Adrenal gland (tissue), 12 donors: ENCODE measurements around the gene PRUNE1. TPM values are rescaled to one million over a fixed set of nuclear protein-coding genes. Genes with fewer than 3 reads are reported as not detected.

Source experiments
- DNase-seq, 7 donors: peaks; one replicate each; pipeline ENCODE4 v3.0.0-alpha.2; 2019 to 2020
- H3K27ac ChIP-seq, 5 donors: fragments of 200-600 bp; sonication (generic) in 4 of 5; 1 replicate in 3 of 5; 2 replicates in 2 of 5; pipeline versions ENCODE4 v1.5.1 to v1.8.0; 2016 to 2020; ENCODE audit warnings: mild to moderate bottlenecking in 1 of 5
- H3K27me3 ChIP-seq: fragments of 200-600 bp; 2 replicates; pipeline ENCODE4 v1.8.0; 2021
- H3K36me3 ChIP-seq, 2 donors: fragments of 200-600 bp; replicated peaks in 1 of 2; 1 replicate in 1 of 2; 2 replicates in 1 of 2; pipeline versions ENCODE4 v1.5.1 to v1.8.0; 2018 to 2022
- H3K4me1 ChIP-seq, 2 donors: fragments of 200-600 bp; replicated peaks in 1 of 2; 1 replicate in 1 of 2; 2 replicates in 1 of 2; pipeline versions ENCODE4 v1.5.1 to v1.8.0; 2018 to 2021
- H3K4me3 ChIP-seq, 4 donors: fragments of 200-600 bp; sonication (generic) in 3 of 4; one replicate each; pipeline ENCODE4 v1.5.1; 2016 to 2018
- H3K9me3 ChIP-seq, 3 donors: fragments of 200-600 bp; sonication (generic) in 1 of 3; replicated peaks in 1 of 3; 1 replicate in 2 of 3; 2 replicates in 1 of 3; pipeline versions ENCODE4 v1.5.1 to v1.8.0; 2016 to 2021
- CTCF ChIP-seq, 6 experiments: fragments of 450-650 bp in 4 of 6; fragments of 200-600 bp in 2 of 6; sonication (generic) in 1 of 6; IDR thresholded peaks; 1 replicate in 5 of 6; 2 replicates in 1 of 6; pipeline versions ENCODE4 v1.5.1 to v1.8.0; 2016 to 2021; ENCODE audit warnings: antibody characterized with exemption in 6 of 6, mild to moderate bottlenecking in 2 of 6, moderate library complexity in 1 of 6
- POLR2A ChIP-seq, 2 donors: fragments of 450-650 bp; IDR thresholded peaks; one replicate each; pipeline ENCODE4 v1.6.1; 2017; ENCODE audit warnings: antibody characterized with exemption in 2 of 2, mild to moderate bottlenecking in 2 of 2, moderate library complexity in 1 of 2
- WGBS, 4 donors: extraction: QIAGEN DNeasy Blood & Tissue Kit in 2 of 4; methylation state at CpG; one replicate each; pipeline versions ENCODE4 v1.1.5 to v1.1.7; 2013 to 2017; 5-methylcytosine and 5-hydroxymethylcytosine counted together
- intact Hi-C, 2 donors: fragments of 100-400 bp; cut with DNase I; formaldehyde crosslinking; loops; one replicate each; pipeline versions ENCODE4 v1.14.1 to v1.15.0; 2022 to 2023
- polyA plus RNA-seq, 3 donors: library from polyadenylated mRNA; stranded (reverse); fragments of 200-250 nt in 2 of 3; fragments of 350-450 nt in 1 of 3; fragmentation: Illumina TruSeq in 1 of 3; extraction: RNeasy Lipid Tissue Mini Kit (QIAGEN cat#74804) in 1 of 3; gene quantifications; one replicate each; pipeline ENCODE4 v1.2.3, GENCODE V29; 2013 to 2014
- total RNA-seq, 9 donors: library from RNA; depleted of rRNA in 4 of 9; stranded (reverse); fragments of >200 nt in 4 of 9; fragments of 120-200 nt in 1 of 9; fragmentation: NEBNext Ultra II Directional in 1 of 9; extraction: Animal tissue kit (Norgen Biotek cat#: 25700) in 1 of 9; gene quantifications; one replicate each; pipeline versions ENCODE4 v1.1.0 to v1.2.4, GENCODE V29; 2013 to 2023
- donor health status: healthy with polysubstance abuse.
- donor health status: Bipolar disorder and iron deficiency.
- donor health status: DM: yes; HTN: yes; CAD: no.
- donor health status: DM: no; HTN: no; CAD: no.
- donor health status: DM: no; HTN: no; CAD: no.
- donor health status: DM: yes; HTN: yes; CAD: no.

The PRUNE1 gene
- total and polyA plus RNA-seq, 12 donors: 10.2 to 25.7 (median 16.4) TPM

DNA sequence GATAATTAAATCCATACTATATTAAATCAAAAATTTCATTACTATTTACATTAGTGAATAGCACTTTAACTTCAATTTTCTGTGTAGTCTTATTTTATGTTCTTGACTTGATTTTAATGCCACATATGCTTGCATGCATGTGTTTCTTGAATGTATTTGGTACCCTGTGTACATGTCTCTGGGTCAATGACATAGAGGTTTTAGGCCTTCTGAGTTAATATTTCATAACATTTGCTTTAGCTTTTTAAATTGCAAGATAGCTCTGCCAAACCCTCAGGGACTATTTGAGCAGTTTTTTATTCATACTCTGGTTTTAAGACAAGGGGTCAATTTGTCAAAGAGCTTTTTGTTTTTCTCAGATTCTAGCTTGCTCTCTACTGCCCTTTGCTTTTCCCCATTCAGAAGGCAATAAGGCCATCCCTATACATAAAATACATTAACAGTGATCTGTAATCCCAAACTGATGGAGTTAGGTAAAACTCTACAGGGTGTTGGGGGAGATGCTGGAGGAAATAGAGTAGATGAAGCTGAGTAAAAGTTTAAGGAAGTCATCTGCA, 56.9 kb downstream of the PRUNE1 start:
- Histone ChIP-seq H3K4me3 (no peak overlapping the region), H3K36me3 (no peaks in the 10 kb centered on the region), H3K27me3 (no peaks in the 10 kb centered on the region), H3K9me3 (no peaks in the 10 kb centered on the region), H3K4me1 (peaks cover 4 to 8% of the 10 kb centered on the region in 2 donors), H3K27ac (no peak overlapping the region)
- TF ChIP-seq CTCF (IDR thresholded peaks at IDR 0.05): no peak
- TF ChIP-seq POLR2A (IDR thresholded peaks at IDR 0.05): no peak
- DNase-seq: no peak
- intact Hi-C loops: no loop called here

DNA sequence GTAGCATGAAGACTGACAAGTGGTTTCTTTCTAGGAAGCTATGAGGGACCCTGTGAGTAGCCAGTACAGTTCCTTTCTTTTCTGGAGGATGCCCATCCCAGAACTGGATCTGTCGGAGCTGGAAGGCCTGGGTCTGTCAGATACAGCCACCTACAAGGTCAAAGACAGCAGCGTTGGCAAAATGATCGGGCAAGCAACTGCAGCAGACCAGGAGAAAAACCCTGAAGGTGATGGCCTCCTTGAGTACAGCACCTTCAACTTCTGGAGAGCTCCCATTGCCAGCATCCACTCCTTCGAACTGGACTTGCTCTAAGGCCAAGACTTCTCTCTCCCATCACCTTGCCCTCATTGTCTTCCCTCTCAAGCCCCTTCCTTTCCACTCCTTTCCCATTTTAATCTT, 58.9 kb downstream of the PRUNE1 start:
- intact Hi-C loops: no loop called here
- DNase-seq: no peak
- H3K4me3 ChIP-seq: no peak overlapping the region
- H3K27ac ChIP-seq: no peak overlapping the region
- TF ChIP-seq CTCF (IDR thresholded peaks at IDR 0.05) (no peak), POLR2A (IDR thresholded peaks at IDR 0.05) (no peak)
- H3K36me3 ChIP-seq: no peaks in the 10 kb centered on the region
- 60 to 69% (median 63%) methylated on average over 4 of the region's 4 CpGs for WGBS, 4 donors
- H3K9me3 ChIP-seq: no peaks in the 10 kb centered on the region
- no peaks in the 10 kb centered on the region for H3K27me3 ChIP-seq
- peaks cover 0 to 17% of the 10 kb centered on the region in 2 donors for H3K4me1 ChIP-seq

- H3K27ac ChIP-seq: peak overlapping the region in 1 of 5 donors; percentile 100
- TF ChIP-seq CTCF (IDR thresholded peaks at IDR 0.05): no peak
- TF ChIP-seq POLR2A (IDR thresholded peaks at IDR 0.05): no peak
- no peaks in the 10 kb centered on the region for H3K27me3 ChIP-seq
- no peak overlapping the region for H3K4me3 ChIP-seq
- WGBS, 4 donors: 90 to 94% (median 91%) methylated on average over 5 of the region's 5 CpGs
- no peaks in the 10 kb centered on the region for H3K36me3 ChIP-seq
- H3K4me1 ChIP-seq: peaks cover 0 to 17% of the 10 kb centered on the region in 2 donors
- intact Hi-C loops: no loop called here
- no peaks in the 10 kb centered on the region for H3K9me3 ChIP-seq
- DNase-seq: no peak
These were observed 60.8 kb downstream of the PRUNE1 start for GRCh38 chr1:151069103-151069486.

- Histone ChIP-seq H3K4me3 (peak within 1 kb of the TSS; percentile 5 to 75 (median 66)), H3K36me3 (peaks cover 0 to 4% of the 10 kb centered on the region in 2 donors), H3K9me3 (no peaks in the 10 kb centered on the region), H3K4me1 (peaks cover 0 to 17% of the 10 kb centered on the region in 2 donors), H3K27ac (peak within 1 kb of the TSS; percentile 96 to 100 (median 98)), H3K27me3 (no peaks in the 10 kb centered on the region)
- intact Hi-C loops: no loop called here
- peak; percentile 75 to 93 (median 86) for TF ChIP-seq CTCF (IDR thresholded peaks at IDR 0.05)
- peak; percentile 10 to 51 for TF ChIP-seq POLR2A (IDR thresholded peaks at IDR 0.05)
- 0 to 2% (median 1%) methylated on average over 31 to 50 of the region's 50 CpGs for WGBS, 4 donors
- DNase-seq: peak; percentile 94 to 97 (median 95)
These were observed 62.4 kb downstream of the PRUNE1 start, which contains the start of gene GABPB2 for GRCh38 chr1:151070474-151071276. Gene GABPB2 (plus strand): TSS chr1:151070761. CDS start chr1:151088190, 17,429 bp downstream.
